NB4 (cell line): Measurements from ENCODE around the gene HNRNPA0.

ENCODE experiments used
- DNase-seq: peaks from one replicate; pipeline ENCODE4 v3.0.0; 2010; ENCODE audit warnings: low read depth
- H3K4me3 ChIP-seq: one replicate; pipeline ENCODE4 v1.5.1; 2011; ENCODE audit warnings: mild to moderate bottlenecking, low read depth, low read length, moderate library complexity
- CTCF ChIP-seq: IDR thresholded peaks from one replicate; pipeline ENCODE4 v1.5.1; 2012; ENCODE audit warnings: low read depth, low read length
- MAX ChIP-seq: IDR thresholded peaks from 2 replicates; pipeline ENCODE4 v1.6.1; 2011; ENCODE audit warnings: low read depth, low read length
- MYC ChIP-seq: IDR thresholded peaks from 2 replicates; pipeline ENCODE4 v1.6.1; 2011; ENCODE audit warnings: low read depth, low read length
- POLR2A ChIP-seq: IDR thresholded peaks from 2 replicates; pipeline ENCODE4 v1.6.1; 2011; ENCODE audit warnings: mild to moderate bottlenecking; ENCODE audit not compliant: insufficient read length; ENCODE audit errors: extremely low read depth

HNRNPA0 gene

DNA sequence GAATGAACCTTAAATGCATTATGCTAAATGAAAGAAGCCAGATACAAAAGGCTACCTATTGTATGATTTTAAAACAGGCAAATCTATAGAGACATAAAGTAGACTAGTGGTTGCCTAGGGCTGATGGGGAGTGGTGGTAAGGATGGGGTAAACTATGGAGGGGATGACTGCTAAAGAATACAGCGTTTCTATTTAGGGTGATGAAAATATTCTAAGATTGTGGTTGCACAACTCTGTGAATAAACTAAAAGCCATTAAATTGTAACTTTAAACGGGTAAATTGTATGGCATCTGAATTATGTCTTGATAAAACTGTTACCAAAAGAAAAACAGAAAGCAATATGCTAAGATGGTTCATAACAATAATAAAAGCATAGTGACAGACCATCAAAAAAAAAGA, 39.7 kb downstream of the HNRNPA0 start:
- no peak for DNase-seq
- no peak overlapping the region for H3K4me3 ChIP-seq
- TF ChIP-seq CTCF (no peak), POLR2A (no peak), MYC (no peak), MAX (no peak)

- TF ChIP-seq MYC: no peak
- TF ChIP-seq CTCF: no peak
- no peak for TF ChIP-seq MAX
- TF ChIP-seq POLR2A: no peak
- no peak overlapping the region for H3K4me3 ChIP-seq
- DNase-seq: no peak
Observed at GRCh38 chr5:137712139-137712667, 42.0 kb downstream of the HNRNPA0 start.

DNA sequence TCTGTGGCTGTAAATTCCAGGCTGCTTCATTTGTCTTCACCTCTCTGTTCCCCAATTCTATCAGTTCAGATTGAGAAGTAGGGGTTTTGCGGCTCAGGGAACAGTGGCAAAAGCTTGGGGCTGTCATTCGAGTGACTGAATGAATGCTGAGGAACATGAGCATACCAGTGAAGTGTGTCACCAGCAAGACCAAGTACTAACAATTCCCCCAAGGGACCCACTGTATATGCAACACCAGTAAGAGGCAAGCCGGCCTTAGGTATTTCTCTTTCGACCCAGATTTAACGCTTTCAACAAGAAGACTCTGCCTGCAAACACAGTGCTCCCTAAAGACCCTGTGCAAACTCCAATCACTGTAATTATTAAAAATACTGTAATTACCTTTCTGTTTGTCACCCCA, 44.1 kb downstream of the HNRNPA0 start:
- no peak for DNase-seq
- no peak for TF ChIP-seq CTCF
- TF ChIP-seq POLR2A: no peak
- TF ChIP-seq MAX: no peak
- TF ChIP-seq MYC: no peak
- H3K4me3 ChIP-seq: no peak overlapping the region

GRCh38 chr5:137708796-137709559, 45.2 kb downstream of the HNRNPA0 start:
- H3K4me3 ChIP-seq: no peak overlapping the region
- TF ChIP-seq MYC: no peak
- no peak for DNase-seq

GRCh38 chr5:137708062-137708461, 46.1 kb downstream of the HNRNPA0 start:
- TF ChIP-seq MYC (no peak), CTCF (no peak), POLR2A (no peak), MAX (no peak)
- no peak for DNase-seq
- H3K4me3 ChIP-seq: no peak overlapping the region

DNA sequence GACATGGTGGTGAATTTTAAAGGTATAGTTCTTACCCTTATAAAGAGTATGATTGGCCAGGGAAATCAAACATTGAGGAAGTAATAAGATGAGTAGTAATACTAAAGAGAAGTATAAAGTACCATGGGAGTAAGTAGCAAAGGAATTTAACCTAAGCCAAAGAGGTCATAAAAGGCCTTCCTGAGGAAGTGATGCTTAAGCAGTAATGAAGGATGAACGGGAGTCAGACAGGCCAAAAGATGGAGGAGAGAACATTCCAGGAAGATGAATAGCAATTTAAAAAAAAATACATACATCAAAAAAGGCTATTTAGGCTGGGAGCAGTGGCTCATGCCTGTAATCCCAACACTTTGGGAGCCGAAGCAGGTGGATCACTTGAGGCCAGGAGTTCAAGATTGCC, 47.3 kb downstream of the HNRNPA0 start:
- no peak for DNase-seq
- no peak for TF ChIP-seq POLR2A
- no peak overlapping the region for H3K4me3 ChIP-seq

- H3K4me3 ChIP-seq: no peak overlapping the region
- TF ChIP-seq POLR2A (no peak), MYC (no peak), MAX (no peak), CTCF (no peak)
- DNase-seq: no peak
Observed at GRCh38 chr5:137705106-137705505, 49.1 kb downstream of the HNRNPA0 start.
